PC-9 (cell line): ENCODE data around the gene SCAP. TPM values are rescaled to one million over a fixed set of nuclear protein-coding genes. Genes with fewer than 3 reads are reported as not detected.

Experiments used
- BruUV-seq: library from RNA; stranded (reverse); fragments of 400-500 nt; replicated peaks from 2 replicates; lab custom pipeline; 2021; lab: Mats Ljungman, UMichigan
- CTCF ChIA-PET: fragments of 300-600 bp; sonication (Branson Sonifier 250); formaldehyde crosslinking; loops from one replicate; lab custom pipeline; 2022; ENCODE audit warnings: antibody characterized with exemption; lab: Charles Lee
- POLR2A ChIA-PET: fragments of 300-600 bp; sonication (Branson Sonifier 250); formaldehyde crosslinking; loops from one replicate; lab custom pipeline; 2022; ENCODE audit warnings: antibody characterized with exemption; ENCODE audit not compliant: unreplicated experiment; lab: Charles Lee
- DNase-seq, 2 experiments: peaks; one replicate each; pipeline versions ENCODE4 v3.0.0 to v3.0.0-alpha.2; 2015 to 2022; ENCODE audit warnings: mixed read lengths in 1 of 2
- H2AFZ ChIP-seq: fragments of 200-600 bp; sonication (generic); 2 replicates; pipeline ENCODE4 v1.8.1; 2017; ENCODE audit warnings: antibody characterized with exemption
- H3F3A ChIP-seq: fragments of 200-600 bp; sonication (generic); 2 replicates; pipeline ENCODE4 v1.8.1; 2017; ENCODE audit warnings: antibody characterized with exemption, mild to moderate bottlenecking, low read depth; ENCODE audit not compliant: insufficient read depth
- H3K27ac ChIP-seq: fragments of 200-600 bp; sonication (generic); 2 replicates; pipeline ENCODE4 v1.6.1; 2016; ENCODE audit warnings: mixed run types
- H3K27me3 ChIP-seq: fragments of 200-600 bp; sonication (generic); 2 replicates; pipeline ENCODE4 v1.6.1; 2016; ENCODE audit warnings: low read depth, mixed run types; ENCODE audit not compliant: insufficient read depth
- H3K36me3 ChIP-seq: fragments of 200-600 bp; sonication (generic); 2 replicates; pipeline ENCODE4 v1.6.1; 2016; ENCODE audit warnings: low read depth, mixed run types
- H3K4me1 ChIP-seq: fragments of 200-600 bp; sonication (generic); replicated peaks from 2 replicates; pipeline ENCODE4 v1.6.1; 2016; ENCODE audit warnings: mixed run types; ENCODE audit not compliant: insufficient read depth
- H3K4me2 ChIP-seq: fragments of 200-600 bp; sonication (generic); 2 replicates; pipeline ENCODE4 v1.6.1; 2017; ENCODE audit warnings: mixed run types
- H3K4me3 ChIP-seq: fragments of 200-600 bp; sonication (generic); 2 replicates; pipeline ENCODE4 v1.6.1; 2016; ENCODE audit warnings: mixed run types
- H3K79me2 ChIP-seq: fragments of 200-600 bp; sonication (generic); 2 replicates; pipeline ENCODE4 v1.6.1; 2017; ENCODE audit warnings: low read depth, mixed run types
- H3K9me2 ChIP-seq: fragments of 200-600 bp; sonication (generic); 2 replicates; pipeline ENCODE4 v1.8.1; 2017; ENCODE audit warnings: mild to moderate bottlenecking; ENCODE audit not compliant: insufficient read depth
- H3K9me3 ChIP-seq: fragments of 200-600 bp; sonication (generic); 2 replicates; pipeline ENCODE4 v1.8.1; 2016; ENCODE audit warnings: low read depth; ENCODE audit not compliant: insufficient read depth
- H4K20me1 ChIP-seq: fragments of 200-600 bp; sonication (generic); 2 replicates; pipeline ENCODE4 v1.8.1; 2017; ENCODE audit not compliant: insufficient read depth
- EZH2 ChIP-seq: fragments of 200-600 bp; sonication (generic); IDR thresholded peaks from 2 replicates; pipeline ENCODE4 v1.8.0; 2017; ENCODE audit warnings: antibody characterized with exemption, low read depth
- intact Hi-C: fragments of 100-400 bp; cut with micrococcal nuclease; formaldehyde crosslinking; loops from one replicate; pipeline ENCODE4 v1.10.0; 2022; ENCODE audit not compliant: unreplicated experiment
- total RNA-seq: library from RNA; stranded (reverse); gene quantifications from 2 replicates; pipeline ENCODE4 v1.2.3, GENCODE V29; 2021
- TF ChIP-seq, protein P1 (sequence below): fragments of 200-600 bp; sonication (generic); conservative IDR thresholded peaks from 2 replicates; pipeline ENCODE4 v1.6.1; 2017; ENCODE audit warnings: mixed run types, antibody characterized with exemption, mild to moderate bottlenecking, moderate library complexity

The SCAP gene
- total RNA-seq, 1 experiment from 2014 or later, result 71.5 TPM

DNA sequence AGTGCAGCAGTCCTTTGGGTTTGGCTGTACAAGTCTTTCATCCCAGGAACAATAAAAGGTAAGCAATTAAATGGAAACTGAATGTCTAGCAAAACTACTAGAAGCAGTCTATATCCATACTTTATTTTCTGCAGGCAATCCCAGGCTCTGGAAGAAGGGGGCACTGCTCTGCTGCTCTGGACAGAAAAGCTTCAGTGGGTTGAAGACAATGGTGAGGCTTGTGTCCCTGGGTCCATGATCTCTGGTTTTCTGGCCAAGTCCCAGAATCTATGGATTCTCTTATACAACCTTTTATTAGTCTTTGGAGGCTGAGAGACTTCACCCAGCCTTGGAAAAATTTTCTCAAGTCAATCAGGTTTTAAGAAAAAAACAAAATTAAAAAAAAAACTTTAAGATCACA is 35.6 kb downstream of the SCAP start:
- Histone ChIP-seq H3K27me3 (no peaks in the 10 kb centered on the region), H3K4me2 (no peak overlapping the region), H3K36me3 (no peaks in the 10 kb centered on the region), H3K4me3 (no peak overlapping the region), H3K4me1 (no peaks in the 10 kb centered on the region), H3K9me3 (no peaks in the 10 kb centered on the region), H3F3A (no peaks in the 10 kb centered on the region), H3K27ac (no peak overlapping the region), H3K79me2 (peaks cover 9% of the 10 kb centered on the region; the same call in 1 of the 2 replicates), H4K20me1 (no peaks in the 10 kb centered on the region; the same call in 1 of the 2 replicates), H2AFZ (no peak overlapping the region), H3K9me2 (no peaks in the 10 kb centered on the region)
- POLR2A ChIA-PET, result no interaction called here
- intact Hi-C loops, result no loop called here
- CTCF ChIA-PET, result no interaction called here
- no peak for DNase-seq
- no TSS peak for BruUV-seq
- TF ChIP-seq EZH2, result no peak
- TF ChIP-seq, protein P1, sequence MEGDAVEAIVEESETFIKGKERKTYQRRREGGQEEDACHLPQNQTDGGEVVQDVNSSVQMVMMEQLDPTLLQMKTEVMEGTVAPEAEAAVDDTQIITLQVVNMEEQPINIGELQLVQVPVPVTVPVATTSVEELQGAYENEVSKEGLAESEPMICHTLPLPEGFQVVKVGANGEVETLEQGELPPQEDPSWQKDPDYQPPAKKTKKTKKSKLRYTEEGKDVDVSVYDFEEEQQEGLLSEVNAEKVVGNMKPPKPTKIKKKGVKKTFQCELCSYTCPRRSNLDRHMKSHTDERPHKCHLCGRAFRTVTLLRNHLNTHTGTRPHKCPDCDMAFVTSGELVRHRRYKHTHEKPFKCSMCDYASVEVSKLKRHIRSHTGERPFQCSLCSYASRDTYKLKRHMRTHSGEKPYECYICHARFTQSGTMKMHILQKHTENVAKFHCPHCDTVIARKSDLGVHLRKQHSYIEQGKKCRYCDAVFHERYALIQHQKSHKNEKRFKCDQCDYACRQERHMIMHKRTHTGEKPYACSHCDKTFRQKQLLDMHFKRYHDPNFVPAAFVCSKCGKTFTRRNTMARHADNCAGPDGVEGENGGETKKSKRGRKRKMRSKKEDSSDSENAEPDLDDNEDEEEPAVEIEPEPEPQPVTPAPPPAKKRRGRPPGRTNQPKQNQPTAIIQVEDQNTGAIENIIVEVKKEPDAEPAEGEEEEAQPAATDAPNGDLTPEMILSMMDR, result no peak

GRCh38 chr3:47436180-47436579 is 39.6 kb downstream of the SCAP start:
- no peaks in the 10 kb centered on the region; the same call in 1 of the 2 replicates for H4K20me1 ChIP-seq
- no peak overlapping the region for H3K27ac ChIP-seq
- H3K79me2 ChIP-seq, result no peaks in the 10 kb centered on the region
- H3K36me3 ChIP-seq, result peaks cover 12% of the 10 kb centered on the region
- ChIA-PET CTCF (no interaction called here), POLR2A (no interaction called here)
- no peak overlapping the region for H3K4me2 ChIP-seq
- no peak for DNase-seq
- H3K4me1 ChIP-seq, result peaks cover 9% of the 10 kb centered on the region
- no peaks in the 10 kb centered on the region for H3K9me2 ChIP-seq
- TF ChIP-seq, protein P1, result no peak
- TF ChIP-seq EZH2, result no peak
- no peak overlapping the region for H3K4me3 ChIP-seq
- BruUV-seq, result no TSS peak
- H2AFZ ChIP-seq, result no peak overlapping the region
- no peaks in the 10 kb centered on the region for H3F3A ChIP-seq
- H3K27me3 ChIP-seq, result no peaks in the 10 kb centered on the region
- intact Hi-C loops, result no loop called here
- no peaks in the 10 kb centered on the region for H3K9me3 ChIP-seq

DNA sequence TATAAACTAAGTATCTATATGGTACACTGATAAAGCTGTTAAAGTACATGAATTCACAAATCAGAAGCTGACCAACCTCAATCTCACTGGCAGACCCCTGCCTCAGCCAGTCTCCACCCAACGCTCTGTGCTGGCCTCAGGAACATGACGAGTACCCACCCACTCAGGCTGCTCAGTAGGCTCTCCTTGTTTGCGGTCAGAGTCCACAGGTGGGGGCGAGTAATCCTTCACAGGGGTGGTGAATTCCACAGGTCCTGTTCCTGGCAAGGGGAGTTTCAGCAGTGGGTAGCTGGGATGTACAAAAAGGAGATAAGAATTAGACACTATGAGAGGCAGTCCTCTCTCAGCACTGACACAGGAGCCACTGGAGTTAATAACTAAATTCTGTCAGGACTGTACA is 40.9 kb downstream of the SCAP start:
- Histone ChIP-seq H3K36me3 (peaks cover 12% of the 10 kb centered on the region), H4K20me1 (no peaks in the 10 kb centered on the region), H3K9me3 (no peaks in the 10 kb centered on the region), H3K4me1 (peaks cover 9% of the 10 kb centered on the region), H3K27me3 (no peaks in the 10 kb centered on the region), H3K27ac (no peak overlapping the region), H3K9me2 (no peaks in the 10 kb centered on the region), H2AFZ (no peak overlapping the region), H3K4me3 (no peak overlapping the region), H3K4me2 (no peak overlapping the region), H3K79me2 (no peaks in the 10 kb centered on the region), H3F3A (no peaks in the 10 kb centered on the region)
- BruUV-seq, result no TSS peak
- TF ChIP-seq, protein P1, result no peak
- no peak for TF ChIP-seq EZH2
- ChIA-PET CTCF (interaction anchor here (0.6 kb wide), 1 partner anchor 12 kb away, joined by 4 read pairs; no protein-coding TSS in a partner anchor), POLR2A (no interaction called here)
- intact Hi-C loops, result no loop called here
- DNase-seq, result no peak
